GM19452 (cell line): ENCODE results near the gene ANKRD13A.
"Not testable (repeated sequence)": the region's sequence is repeated elsewhere in the genome, so short reads cannot be mapped to it uniquely, and the experiment has no call there.

ENCODE experiments used
- ATAC-seq: cut with Tn5 transposase; IDR thresholded peaks from one replicate; pipeline ENCODE4 v1.9.1; 2021; ENCODE audit not compliant: unreplicated experiment

Gene ANKRD13A

GRCh38 chr12:110077800-110078199, 78.6 kb downstream of the ANKRD13A start:
- ATAC-seq, result no peak

GRCh38 chr12:110079477-110080400, 80.5 kb downstream of the ANKRD13A start:
- ATAC-seq, result peak; percentile 82

- no peak for ATAC-seq
These were observed 81.2 kb downstream of the ANKRD13A start for GRCh38 chr12:110080410-110080809.

GRCh38 chr12:110084314-110085015, 85.2 kb downstream of the ANKRD13A start:
- no peak for ATAC-seq

- ATAC-seq, result not testable (repeated sequence)
These were observed 89.0 kb downstream of the ANKRD13A start for GRCh38 chr12:110088216-110088615.

- no peak for ATAC-seq
These were observed 89.7 kb downstream of the ANKRD13A start for GRCh38 chr12:110088936-110089335.
